HCT116 (cell line): Measurements from ENCODE around the gene CNTNAP2. TPM values are rescaled to one million over a fixed set of nuclear protein-coding genes. Genes with fewer than 3 reads are reported as not detected.

ENCODE experiments used
- ATAC-seq: fragments of 200-7000 bp; cut with Tn5 transposase; 2 replicates; pipeline ENCODE4 v1.9.1; 2020; ENCODE audit warnings: mild to moderate bottlenecking, moderate library complexity
- BruUV-seq: library from RNA; stranded (reverse); fragments of 400-500 nt; replicated peaks from 2 replicates; lab custom pipeline; 2021; lab: Mats Ljungman, UMichigan
- CTCF ChIA-PET: fragments of 300-600 bp; sonication (Branson Sonifier 250); formaldehyde crosslinking; loops from one replicate; lab custom pipeline; 2021; ENCODE audit warnings: antibody characterized with exemption; lab: Charles Lee
- POLR2A ChIA-PET: fragments of 300-600, 350-600 bp; sonication (Branson Sonifier 250); formaldehyde crosslinking; loops from one replicate; lab custom pipeline; 2021; ENCODE audit warnings: antibody characterized with exemption; lab: Charles Lee
- RAD21 ChIA-PET, 2 experiments: fragments of 300-600 bp; sonication (Branson Sonifier 250); formaldehyde crosslinking; loops; one replicate each; lab custom pipeline; 2023; ENCODE audit warnings: low total read pairs in 2 of 2; ENCODE audit not compliant: uncharacterized antibody in 2 of 2, unreplicated experiment in 2 of 2, low non-redundant PET in 1 of 2; lab: Charles Lee
- DNase-seq: peaks from one replicate; pipeline ENCODE4 v3.0.0-alpha.2; 2010; ENCODE audit warnings: low read depth, low spot score
- H2AFZ ChIP-seq: fragments of 200-600 bp; shearing (Covaris generic), sonication (generic); 2 replicates; pipeline ENCODE4 v1.6.1; 2017; ENCODE audit warnings: low read depth, mixed run types, mixed read lengths, antibody characterized with exemption, low read length; ENCODE audit not compliant: poor library complexity, severe bottlenecking
- H3K27ac ChIP-seq: 2 replicates; pipeline ENCODE4 v1.5.1; 2012; ENCODE audit warnings: low read depth, low read length
- H3K27me3 ChIP-seq: fragments of 200-600 bp; sonication (generic); 2 replicates; pipeline ENCODE4 v1.6.1; 2016; ENCODE audit warnings: mixed run types, low read length, mixed read lengths; ENCODE audit not compliant: insufficient read depth
- H3K36me3 ChIP-seq, 2 experiments: fragments of 200-500 bp in 1 of 2; fragments of 200-600 bp in 1 of 2; sonication (Bioruptor generic) in 1 of 2; sonication (generic) in 1 of 2; 2 replicates each; pipeline versions ENCODE4 v1.5.1 to v1.6.1; 2014 to 2016; ENCODE audit warnings: low read length in 2 of 2, inconsistent platforms in 1 of 2, mixed read lengths in 1 of 2, mixed run types in 1 of 2; ENCODE audit not compliant: insufficient read depth in 2 of 2, control insufficient read depth in 1 of 2
- H3K4me1 ChIP-seq, 2 experiments: fragments of 200-600 bp in 1 of 2; sonication (generic) in 1 of 2; 2 replicates each; pipeline versions ENCODE4 v1.5.1 to v1.6.1; 2012 to 2017; ENCODE audit warnings: low read length in 2 of 2, inconsistent platforms in 1 of 2, mild to moderate bottlenecking in 1 of 2, mixed read lengths in 1 of 2, mixed run types in 1 of 2, moderate library complexity in 1 of 2; ENCODE audit not compliant: insufficient read depth in 2 of 2, control insufficient read depth in 1 of 2
- H3K4me2 ChIP-seq: fragments of 200-600 bp; sonication (generic); 2 replicates; pipeline ENCODE4 v1.6.1; 2017; ENCODE audit warnings: mixed run types, low read length, mixed read lengths
- H3K4me3 ChIP-seq, 2 experiments: fragments of 200-600 bp in 1 of 2; sonication (generic) in 1 of 2; replicated peaks in 1 of 2; 2 replicates each; pipeline ENCODE4 v1.5.1; 2011 to 2016; ENCODE audit warnings: low read length in 2 of 2, control low read depth in 1 of 2, low read depth in 1 of 2, mild to moderate bottlenecking in 1 of 2, mixed read lengths in 1 of 2, mixed run types in 1 of 2
- H3K79me2 ChIP-seq: fragments of 200-600 bp; sonication (generic); 2 replicates; pipeline ENCODE4 v1.6.1; 2017; ENCODE audit warnings: mild to moderate bottlenecking, mixed run types, low read length, moderate library complexity, mixed read lengths; ENCODE audit not compliant: insufficient read depth
- H3K9ac ChIP-seq: fragments of 200-600 bp; sonication (generic); 2 replicates; pipeline ENCODE4 v1.6.1; 2016; ENCODE audit warnings: low read length, mixed read lengths
- H3K9me2 ChIP-seq: fragments of 200-600 bp; sonication (generic), shearing (Covaris generic); 2 replicates; pipeline ENCODE4 v1.6.1; 2017; ENCODE audit warnings: mixed run types, mild to moderate bottlenecking, moderate library complexity; ENCODE audit not compliant: insufficient read depth
- H3K9me3 ChIP-seq, 2 experiments: fragments of 200-500 bp in 1 of 2; fragments of 200-600 bp in 1 of 2; sonication (Bioruptor generic) in 1 of 2; sonication (generic) in 1 of 2; 2 replicates each; pipeline ENCODE4 v1.6.1; 2014 to 2017; ENCODE audit warnings: low read length in 2 of 2, mixed read lengths in 2 of 2, inconsistent platforms in 1 of 2, low read depth in 1 of 2, mild to moderate bottlenecking in 1 of 2, mixed run types in 1 of 2, moderate library complexity in 1 of 2; ENCODE audit not compliant: control insufficient read depth in 1 of 2, insufficient read depth in 1 of 2
- H4K20me1 ChIP-seq: fragments of 200-600 bp; sonication (generic), shearing (Covaris generic); 2 replicates; pipeline ENCODE4 v1.6.1; 2017; ENCODE audit warnings: mixed run types, mild to moderate bottlenecking, moderate library complexity; ENCODE audit not compliant: insufficient read depth
- CEBPB ChIP-seq: IDR thresholded peaks from 2 replicates; pipeline ENCODE4 v1.6.1; 2012; ENCODE audit warnings: low read depth
- EGR1 ChIP-seq: IDR thresholded peaks from 2 replicates; pipeline ENCODE4 v1.6.1; 2012; ENCODE audit warnings: low read depth
- ELF1 ChIP-seq: IDR thresholded peaks from 2 replicates; pipeline ENCODE4 v1.6.1; 2012; ENCODE audit warnings: low read depth, borderline replicate concordance
- EZH2 ChIP-seq: fragments of 200-600 bp; sonication (generic); IDR thresholded peaks from 2 replicates; pipeline ENCODE4 v1.6.1; 2017; ENCODE audit warnings: antibody characterized with exemption, mixed run types
- EZH2phosphoT487 ChIP-seq: fragments of 200-600 bp; IDR thresholded peaks from 2 replicates; pipeline ENCODE4 v1.6.1; 2018; ENCODE audit warnings: antibody characterized with exemption, borderline replicate concordance
- FOSL1 ChIP-seq: IDR thresholded peaks from 2 replicates; pipeline ENCODE4 v1.6.1; 2012; ENCODE audit warnings: low read depth
- JUND ChIP-seq: IDR thresholded peaks from 2 replicates; pipeline ENCODE4 v1.6.1; 2012
- POLR2AphosphoS5 ChIP-seq: IDR thresholded peaks from 2 replicates; pipeline ENCODE4 v1.6.1; 2011; ENCODE audit warnings: mild to moderate bottlenecking, low read depth, low read length, moderate library complexity
- RAD21 ChIP-seq: IDR thresholded peaks from 2 replicates; pipeline ENCODE4 v1.6.1; 2012; ENCODE audit warnings: low read depth, mild to moderate bottlenecking
- SIN3A ChIP-seq: IDR thresholded peaks from 2 replicates; pipeline ENCODE4 v1.6.1; 2012; ENCODE audit warnings: low read depth
- SP1 ChIP-seq: IDR thresholded peaks from 2 replicates; pipeline ENCODE4 v1.6.1; 2012; ENCODE audit warnings: low read depth
- SRF ChIP-seq: IDR thresholded peaks from 2 replicates; pipeline ENCODE4 v1.6.1; 2012; ENCODE audit warnings: low read depth
- TCF7L2 ChIP-seq: IDR thresholded peaks from 2 replicates; pipeline ENCODE4 v1.7.0; 2011; ENCODE audit warnings: borderline replicate concordance, inconsistent platforms; ENCODE audit not compliant: insufficient read depth, insufficient read length; ENCODE audit errors: extremely low read depth
- YY1 ChIP-seq: IDR thresholded peaks from 2 replicates; pipeline ENCODE4 v1.6.1; 2011; ENCODE audit warnings: low read length, low read depth, moderate library complexity, mild to moderate bottlenecking; ENCODE audit not compliant: insufficient replicate concordance; ENCODE audit errors: extremely low read depth
- ZFX ChIP-seq: fragments of 450-650 bp; IDR thresholded peaks from 2 replicates; pipeline ENCODE4 v1.6.1; 2017
- ZNF274 ChIP-seq: fragments of 200-500 bp; sonication (Bioruptor generic); IDR thresholded peaks from 2 replicates; pipeline ENCODE4 v1.6.1; 2014; ENCODE audit warnings: mild to moderate bottlenecking, low read depth, low read length, inconsistent platforms
- intact Hi-C: fragments of 100-400 bp; cut with micrococcal nuclease; formaldehyde crosslinking; loops from 2 replicates; pipeline ENCODE4 v1.10.0; 2022
- total RNA-seq: library from RNA; stranded (reverse); gene quantifications from one replicate; pipeline ENCODE4 v1.2.1, GENCODE V29; 2021; ENCODE audit not compliant: unreplicated experiment
- TF ChIP-seq, protein P1 (sequence below): IDR thresholded peaks from 2 replicates; pipeline ENCODE4 v1.6.1; 2012; ENCODE audit warnings: low read depth
- TF ChIP-seq, protein P2 (sequence below), 3 experiments: fragments of 200-600 bp in 1 of 3; sonication (generic) in 1 of 3; IDR thresholded peaks in 2 of 3; conservative IDR thresholded peaks in 1 of 3; 2 replicates each; pipeline ENCODE4 v1.5.1; 2012 to 2017; ENCODE audit warnings: low read depth in 2 of 3, low read length in 2 of 3, antibody characterized with exemption in 1 of 3, borderline replicate concordance in 1 of 3, control low read depth in 1 of 3, mild to moderate bottlenecking in 1 of 3, mixed read lengths in 1 of 3, mixed run types in 1 of 3, moderate library complexity in 1 of 3; ENCODE audit not compliant: insufficient read depth in 1 of 3
- TF ChIP-seq, protein P3 (sequence below): IDR thresholded peaks from 2 replicates; pipeline ENCODE4 v1.6.1; 2012
- TF ChIP-seq, protein P4 (sequence below): IDR thresholded peaks from 2 replicates; pipeline ENCODE4 v1.6.1; 2011; ENCODE audit warnings: mild to moderate bottlenecking, low read length, moderate library complexity; ENCODE audit not compliant: insufficient replicate concordance; ENCODE audit errors: extremely low read depth

CNTNAP2 gene
- total RNA-seq, 1 experiment from 2014 or later, result 0.37 TPM

DNA sequence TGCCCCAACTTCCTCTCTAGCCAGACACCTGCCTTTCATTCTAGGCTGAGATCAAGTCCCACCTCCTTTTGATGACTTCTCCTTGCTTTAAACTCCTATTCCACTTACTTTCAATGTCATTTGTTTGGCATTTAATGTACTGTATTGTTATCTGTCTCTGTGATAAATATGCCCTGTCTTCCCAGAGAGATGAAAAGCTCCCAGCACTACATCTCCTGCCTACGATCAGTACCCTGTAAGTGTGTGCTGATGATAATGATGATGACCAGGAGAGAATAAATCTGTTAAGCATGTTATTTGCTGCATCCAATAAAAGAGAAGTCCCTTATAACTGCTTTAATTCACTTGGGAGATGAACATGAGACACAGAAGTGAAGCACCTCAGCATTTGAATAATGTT is 2106.6 kb downstream of the CNTNAP2 start:
- Histone ChIP-seq H3K36me3 (no peaks in the 10 kb centered on the region), H3K79me2 (no peaks in the 10 kb centered on the region), H4K20me1 (no peaks in the 10 kb centered on the region), H3K4me3 (no peak overlapping the region), H2AFZ (no peak overlapping the region), H3K9me2 (no peaks in the 10 kb centered on the region), H3K27ac (no peak overlapping the region), H3K4me1 (no peaks in the 10 kb centered on the region), H3K9ac (no peak overlapping the region), H3K4me2 (no peak overlapping the region), H3K9me3 (no peaks in the 10 kb centered on the region), H3K27me3 (peaks cover 6% of the 10 kb centered on the region; the same call in 1 of the 2 replicates)
- no peak for ATAC-seq
- no TSS peak for BruUV-seq
- CTCF ChIA-PET, result no interaction called here
- no peak for DNase-seq
- TF ChIP-seq, protein P1, sequence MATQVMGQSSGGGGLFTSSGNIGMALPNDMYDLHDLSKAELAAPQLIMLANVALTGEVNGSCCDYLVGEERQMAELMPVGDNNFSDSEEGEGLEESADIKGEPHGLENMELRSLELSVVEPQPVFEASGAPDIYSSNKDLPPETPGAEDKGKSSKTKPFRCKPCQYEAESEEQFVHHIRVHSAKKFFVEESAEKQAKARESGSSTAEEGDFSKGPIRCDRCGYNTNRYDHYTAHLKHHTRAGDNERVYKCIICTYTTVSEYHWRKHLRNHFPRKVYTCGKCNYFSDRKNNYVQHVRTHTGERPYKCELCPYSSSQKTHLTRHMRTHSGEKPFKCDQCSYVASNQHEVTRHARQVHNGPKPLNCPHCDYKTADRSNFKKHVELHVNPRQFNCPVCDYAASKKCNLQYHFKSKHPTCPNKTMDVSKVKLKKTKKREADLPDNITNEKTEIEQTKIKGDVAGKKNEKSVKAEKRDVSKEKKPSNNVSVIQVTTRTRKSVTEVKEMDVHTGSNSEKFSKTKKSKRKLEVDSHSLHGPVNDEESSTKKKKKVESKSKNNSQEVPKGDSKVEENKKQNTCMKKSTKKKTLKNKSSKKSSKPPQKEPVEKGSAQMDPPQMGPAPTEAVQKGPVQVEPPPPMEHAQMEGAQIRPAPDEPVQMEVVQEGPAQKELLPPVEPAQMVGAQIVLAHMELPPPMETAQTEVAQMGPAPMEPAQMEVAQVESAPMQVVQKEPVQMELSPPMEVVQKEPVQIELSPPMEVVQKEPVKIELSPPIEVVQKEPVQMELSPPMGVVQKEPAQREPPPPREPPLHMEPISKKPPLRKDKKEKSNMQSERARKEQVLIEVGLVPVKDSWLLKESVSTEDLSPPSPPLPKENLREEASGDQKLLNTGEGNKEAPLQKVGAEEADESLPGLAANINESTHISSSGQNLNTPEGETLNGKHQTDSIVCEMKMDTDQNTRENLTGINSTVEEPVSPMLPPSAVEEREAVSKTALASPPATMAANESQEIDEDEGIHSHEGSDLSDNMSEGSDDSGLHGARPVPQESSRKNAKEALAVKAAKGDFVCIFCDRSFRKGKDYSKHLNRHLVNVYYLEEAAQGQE, result no peak
- TF ChIP-seq EZH2phosphoT487 (no peak), FOSL1 (no peak), RAD21 (no peak), SIN3A (no peak), TCF7L2 (no peak), SRF (no peak), SP1 (no peak), ZFX (no peak), CEBPB (no peak), JUND (no peak), YY1 (no peak), EGR1 (no peak), ELF1 (no peak), EZH2 (no peak), ZNF274 (no peak), POLR2AphosphoS5 (no peak)
- TF ChIP-seq, protein P2, sequence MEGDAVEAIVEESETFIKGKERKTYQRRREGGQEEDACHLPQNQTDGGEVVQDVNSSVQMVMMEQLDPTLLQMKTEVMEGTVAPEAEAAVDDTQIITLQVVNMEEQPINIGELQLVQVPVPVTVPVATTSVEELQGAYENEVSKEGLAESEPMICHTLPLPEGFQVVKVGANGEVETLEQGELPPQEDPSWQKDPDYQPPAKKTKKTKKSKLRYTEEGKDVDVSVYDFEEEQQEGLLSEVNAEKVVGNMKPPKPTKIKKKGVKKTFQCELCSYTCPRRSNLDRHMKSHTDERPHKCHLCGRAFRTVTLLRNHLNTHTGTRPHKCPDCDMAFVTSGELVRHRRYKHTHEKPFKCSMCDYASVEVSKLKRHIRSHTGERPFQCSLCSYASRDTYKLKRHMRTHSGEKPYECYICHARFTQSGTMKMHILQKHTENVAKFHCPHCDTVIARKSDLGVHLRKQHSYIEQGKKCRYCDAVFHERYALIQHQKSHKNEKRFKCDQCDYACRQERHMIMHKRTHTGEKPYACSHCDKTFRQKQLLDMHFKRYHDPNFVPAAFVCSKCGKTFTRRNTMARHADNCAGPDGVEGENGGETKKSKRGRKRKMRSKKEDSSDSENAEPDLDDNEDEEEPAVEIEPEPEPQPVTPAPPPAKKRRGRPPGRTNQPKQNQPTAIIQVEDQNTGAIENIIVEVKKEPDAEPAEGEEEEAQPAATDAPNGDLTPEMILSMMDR (IDR thresholded peaks at IDR 0.05 in 2 of 3, conservative IDR thresholded peaks at IDR 0.05 in 1 of 3; ENCODE audit: borderline replicate concordance in 1 of 3, insufficient read depth in 1 of 3, low read depth in 2 of 3, low read length in 2 of 3), result no peak
- TF ChIP-seq, protein P3, sequence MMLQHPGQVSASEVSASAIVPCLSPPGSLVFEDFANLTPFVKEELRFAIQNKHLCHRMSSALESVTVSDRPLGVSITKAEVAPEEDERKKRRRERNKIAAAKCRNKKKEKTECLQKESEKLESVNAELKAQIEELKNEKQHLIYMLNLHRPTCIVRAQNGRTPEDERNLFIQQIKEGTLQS, result no peak
- TF ChIP-seq, protein P4, sequence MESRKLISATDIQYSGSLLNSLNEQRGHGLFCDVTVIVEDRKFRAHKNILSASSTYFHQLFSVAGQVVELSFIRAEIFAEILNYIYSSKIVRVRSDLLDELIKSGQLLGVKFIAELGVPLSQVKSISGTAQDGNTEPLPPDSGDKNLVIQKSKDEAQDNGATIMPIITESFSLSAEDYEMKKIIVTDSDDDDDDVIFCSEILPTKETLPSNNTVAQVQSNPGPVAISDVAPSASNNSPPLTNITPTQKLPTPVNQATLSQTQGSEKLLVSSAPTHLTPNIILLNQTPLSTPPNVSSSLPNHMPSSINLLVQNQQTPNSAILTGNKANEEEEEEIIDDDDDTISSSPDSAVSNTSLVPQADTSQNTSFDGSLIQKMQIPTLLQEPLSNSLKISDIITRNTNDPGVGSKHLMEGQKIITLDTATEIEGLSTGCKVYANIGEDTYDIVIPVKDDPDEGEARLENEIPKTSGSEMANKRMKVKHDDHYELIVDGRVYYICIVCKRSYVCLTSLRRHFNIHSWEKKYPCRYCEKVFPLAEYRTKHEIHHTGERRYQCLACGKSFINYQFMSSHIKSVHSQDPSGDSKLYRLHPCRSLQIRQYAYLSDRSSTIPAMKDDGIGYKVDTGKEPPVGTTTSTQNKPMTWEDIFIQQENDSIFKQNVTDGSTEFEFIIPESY, result no peak
- POLR2A ChIA-PET, result no interaction called here
- intact Hi-C loops, result no loop called here
- RAD21 ChIA-PET, result no interaction called here
